ENCODE data around the gene CASP5.

CASP5 gene

GRCh38 chr11:104957280-104957679, 65.7 kb downstream of the CASP5 start:
- Histone ChIP-seq H3K79me2 (ENCODE audit: insufficient read depth, low read length) (no peaks in the 10 kb centered on the region), H3F3A (ENCODE audit: insufficient read depth) (no peaks in the 10 kb centered on the region), H3K9me3 (ENCODE audit: insufficient read depth, low read length) (no peaks in the 10 kb centered on the region), H2AFZ (ENCODE audit: low read depth, low read length, severe bottlenecking) (no peak overlapping the region), H3K4me3 (ENCODE audit: insufficient read depth, low read length, poor library complexity, severe bottlenecking) (no peak overlapping the region), H3K36me3 (ENCODE audit: low read length) (no peaks in the 10 kb centered on the region), H3K27me3 (ENCODE audit: low read length) (no peaks in the 10 kb centered on the region), H3K27ac (ENCODE audit: low read depth, low read length) (no peak overlapping the region), H3K4me2 (ENCODE audit: low read depth, low read length, poor library complexity, severe bottlenecking) (no peak overlapping the region), H4K20me1 (ENCODE audit: low read depth, low read length) (no peaks in the 10 kb centered on the region), H3K9me2 (replicated peaks; ENCODE audit: insufficient read depth, low read length) (no peaks in the 10 kb centered on the region), H3K9ac (ENCODE audit: low read length) (no peak overlapping the region)
- TF ChIP-seq EZH2phosphoT487 (conservative IDR thresholded peaks at IDR 0.05; ENCODE audit: low read length) = no peak
- TF ChIP-seq, protein P1, sequence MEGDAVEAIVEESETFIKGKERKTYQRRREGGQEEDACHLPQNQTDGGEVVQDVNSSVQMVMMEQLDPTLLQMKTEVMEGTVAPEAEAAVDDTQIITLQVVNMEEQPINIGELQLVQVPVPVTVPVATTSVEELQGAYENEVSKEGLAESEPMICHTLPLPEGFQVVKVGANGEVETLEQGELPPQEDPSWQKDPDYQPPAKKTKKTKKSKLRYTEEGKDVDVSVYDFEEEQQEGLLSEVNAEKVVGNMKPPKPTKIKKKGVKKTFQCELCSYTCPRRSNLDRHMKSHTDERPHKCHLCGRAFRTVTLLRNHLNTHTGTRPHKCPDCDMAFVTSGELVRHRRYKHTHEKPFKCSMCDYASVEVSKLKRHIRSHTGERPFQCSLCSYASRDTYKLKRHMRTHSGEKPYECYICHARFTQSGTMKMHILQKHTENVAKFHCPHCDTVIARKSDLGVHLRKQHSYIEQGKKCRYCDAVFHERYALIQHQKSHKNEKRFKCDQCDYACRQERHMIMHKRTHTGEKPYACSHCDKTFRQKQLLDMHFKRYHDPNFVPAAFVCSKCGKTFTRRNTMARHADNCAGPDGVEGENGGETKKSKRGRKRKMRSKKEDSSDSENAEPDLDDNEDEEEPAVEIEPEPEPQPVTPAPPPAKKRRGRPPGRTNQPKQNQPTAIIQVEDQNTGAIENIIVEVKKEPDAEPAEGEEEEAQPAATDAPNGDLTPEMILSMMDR (IDR thresholded peaks at IDR 0.05; ENCODE audit: insufficient read depth, low read length, poor library complexity, severe bottlenecking) = no peak

DNA sequence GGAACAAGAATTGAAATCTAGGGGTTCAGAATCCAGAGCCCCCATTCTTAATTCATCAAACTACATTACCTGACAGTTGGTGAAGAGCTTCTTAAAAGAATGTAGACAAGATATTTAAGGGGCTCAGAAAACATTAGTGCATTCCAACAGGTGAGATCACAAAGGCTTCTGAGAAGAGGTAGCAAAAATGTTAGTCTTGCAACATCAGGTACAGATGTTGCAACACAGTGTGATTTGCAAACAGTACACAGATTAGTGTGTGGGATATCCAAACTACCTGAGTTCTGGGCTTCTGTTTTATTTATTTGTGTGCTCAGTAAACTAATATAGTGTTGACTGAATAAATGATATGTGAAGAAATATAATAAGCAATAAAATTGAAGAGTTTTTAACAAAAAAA, 66.4 kb downstream of the CASP5 start:
- Histone ChIP-seq H2AFZ (ENCODE audit: low read depth, low read length, severe bottlenecking) (no peak overlapping the region), H3K9ac (ENCODE audit: low read length) (no peak overlapping the region), H3K4me3 (ENCODE audit: insufficient read depth, low read length, poor library complexity, severe bottlenecking) (no peak overlapping the region), H3K4me2 (ENCODE audit: low read depth, low read length, poor library complexity, severe bottlenecking) (no peak overlapping the region), H3K27ac (ENCODE audit: low read depth, low read length) (no peak overlapping the region), H4K20me1 (ENCODE audit: low read depth, low read length) (no peaks in the 10 kb centered on the region), H3F3A (ENCODE audit: insufficient read depth) (no peaks in the 10 kb centered on the region), H3K27me3 (ENCODE audit: low read length) (no peaks in the 10 kb centered on the region), H3K9me3 (ENCODE audit: insufficient read depth, low read length) (no peaks in the 10 kb centered on the region), H3K79me2 (ENCODE audit: insufficient read depth, low read length) (no peaks in the 10 kb centered on the region), H3K9me2 (replicated peaks; ENCODE audit: insufficient read depth, low read length) (no peaks in the 10 kb centered on the region), H3K36me3 (ENCODE audit: low read length) (no peaks in the 10 kb centered on the region)
- no peak for TF ChIP-seq EZH2phosphoT487 (conservative IDR thresholded peaks at IDR 0.05; ENCODE audit: low read length)
- TF ChIP-seq, protein P1 (IDR thresholded peaks at IDR 0.05; ENCODE audit: insufficient read depth, low read length, poor library complexity, severe bottlenecking) = no peak

DNA sequence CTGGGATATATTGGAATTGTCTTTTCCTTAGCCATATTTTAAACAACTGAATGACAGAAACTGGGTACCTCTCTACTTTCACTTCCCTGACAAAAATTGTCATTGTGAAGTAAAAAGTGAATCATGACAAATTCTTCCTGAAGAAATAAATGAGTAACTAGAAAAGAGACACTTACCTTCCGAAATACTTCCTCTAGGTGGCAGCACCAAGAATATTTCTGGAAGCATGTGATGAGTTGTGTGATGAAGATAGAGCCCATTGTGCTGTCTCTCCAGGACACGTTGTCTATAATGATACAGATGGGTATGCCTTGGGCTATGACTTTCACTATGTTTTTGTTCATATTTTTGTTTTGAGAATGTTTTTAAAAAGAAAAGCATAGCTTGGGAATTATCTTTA, 76.1 kb downstream of the CASP5 start:
- TF ChIP-seq EZH2phosphoT487 (conservative IDR thresholded peaks at IDR 0.05; ENCODE audit: low read length) = no peak
- TF ChIP-seq, protein P1 (IDR thresholded peaks at IDR 0.05; ENCODE audit: insufficient read depth, low read length, poor library complexity, severe bottlenecking) = peak; percentile 42
- Histone ChIP-seq H3K27ac (ENCODE audit: low read depth, low read length) (no peak overlapping the region), H3K27me3 (ENCODE audit: low read length) (no peaks in the 10 kb centered on the region)

More for the DNA sequence above, 76.1 kb downstream of the CASP5 start:
- Histone ChIP-seq H2AFZ (ENCODE audit: low read depth, low read length, severe bottlenecking) (no peak overlapping the region), H3K9me2 (replicated peaks; ENCODE audit: insufficient read depth, low read length) (no peaks in the 10 kb centered on the region), H3K4me3 (ENCODE audit: insufficient read depth, low read length, poor library complexity, severe bottlenecking) (no peak overlapping the region), H3K9me3 (ENCODE audit: insufficient read depth, low read length) (no peaks in the 10 kb centered on the region), H4K20me1 (ENCODE audit: low read depth, low read length) (no peaks in the 10 kb centered on the region), H3K9ac (ENCODE audit: low read length) (no peak overlapping the region), H3K36me3 (ENCODE audit: low read length) (no peaks in the 10 kb centered on the region), H3K79me2 (ENCODE audit: insufficient read depth, low read length) (no peaks in the 10 kb centered on the region), H3F3A (ENCODE audit: insufficient read depth) (no peaks in the 10 kb centered on the region), H3K4me2 (ENCODE audit: low read depth, low read length, poor library complexity, severe bottlenecking) (no peak overlapping the region)

Measured in SU-DHL-6 (cell line).